Measurements from ENCODE around the gene TMED8. TPM values are rescaled to one million over a fixed set of nuclear protein-coding genes. Genes with fewer than 3 reads are reported as not detected.

Gene TMED8
- 12.7 and 16.3 TPM in 2 replicates for total RNA-seq

GRCh38 chr14:77376771-77377501 lies at the start of gene TMED8, which contains the start of gene SAMD15:
Gene TMED8, minus strand, starts transcription at chr14:77377094. Its CDS starts 41 bp downstream, at chr14:77377053.
Gene SAMD15, plus strand, starts transcription at chr14:77377379. Its CDS starts 40 bp downstream, at chr14:77377419.

GRCh38 chr14:77423423-77423822 lies 46.5 kb upstream of the TMED8 start, which contains the start of gene NOXRED1:
Gene NOXRED1, minus strand, starts transcription at chr14:77423523. Its CDS starts 634 bp downstream, at chr14:77422889.

GRCh38 chr14:77320238-77320935 lies 56.5 kb downstream of the TMED8 start, which contains the start of gene POMT2:
Gene POMT2, minus strand, starts transcription at chr14:77320883. Its CDS starts 202 bp downstream, at chr14:77320681.

Other genes starting within 250 kb of the TMED8 start
- gene ZDHHC22, start 235.3 kb downstream of the TMED8 start, total RNA-seq = under 0.01 TPM in 1 of 2 replicates, not detected in the other
- not detected in 2 replicates for gene TMEM63C, start 195.3 kb downstream of the TMED8 start, total RNA-seq
- not detected in 2 replicates for gene NGB, start 105.9 kb downstream of the TMED8 start, total RNA-seq
- gene POMT2, start 56.2 kb downstream of the TMED8 start, total RNA-seq = 13.1 and 16.0 TPM in 2 replicates
- 27.3 and 35.6 TPM in 2 replicates for gene GSTZ1, start 56.1 kb downstream of the TMED8 start, total RNA-seq
- 0.98 and 1.6 TPM in 2 replicates for gene SAMD15, start 285 bp upstream of the TMED8 start, total RNA-seq
- gene NOXRED1, start 46.4 kb upstream of the TMED8 start, total RNA-seq = under 0.01 TPM in 1 of 2 replicates, not detected in the other
- 40.8 and 42.8 TPM in 2 replicates for gene VIPAS39, start 80.5 kb upstream of the TMED8 start, total RNA-seq
- gene AHSA1, start 81.0 kb upstream of the TMED8 start, total RNA-seq = 76.1 and 107 TPM in 2 replicates
- under 0.01 and 0.10 TPM in 2 replicates for gene ISM2, start 121.7 kb upstream of the TMED8 start, total RNA-seq
- 59.1 and 78.3 TPM in 2 replicates for gene SPTLC2, start 239.5 kb upstream of the TMED8 start, total RNA-seq